H1 (cell line): Measurements from ENCODE around the gene FBN1. TPM values are rescaled to one million over a fixed set of nuclear protein-coding genes. Genes with fewer than 3 reads are reported as not detected.

Experiments
- CTCF ChIA-PET: fragments of 300-600 bp; sonication (Branson Sonifier 250); formaldehyde crosslinking; loops from one replicate; lab custom pipeline; 2021; ENCODE audit not compliant: partially characterized antibody; lab: Charles Lee
- POLR2A ChIA-PET: fragments of 300-600 bp; sonication (Branson Sonifier 250); formaldehyde crosslinking; loops from one replicate; lab custom pipeline; 2021; ENCODE audit warnings: inconsistent platforms; ENCODE audit not compliant: partially characterized antibody; lab: Charles Lee
- DNase-seq, 2 experiments: peaks; one replicate each; pipeline versions ENCODE4 v3.0.0 to v3.0.0-alpha.2; 2010 to 2022; ENCODE audit warnings: low spot score in 2 of 2, low read depth in 1 of 2, mixed read lengths in 1 of 2
- FAIRE-seq: peaks from 2 replicates; lab custom pipeline; 2011; peaks lifted over from hg19 to GRCh38; lab: Jason Lieb, UNC
- H2AFZ ChIP-seq: 2 replicates; pipeline ENCODE4 v1.8.1; 2012; ENCODE audit warnings: low read length, inconsistent platforms
- H2AK5ac ChIP-seq: 2 replicates; pipeline ENCODE4 v1.6.1; 2013; ENCODE audit warnings: low read depth, low read length
- H2BK120ac ChIP-seq: replicated peaks from 2 replicates; pipeline ENCODE3; 2013; ENCODE audit warnings: low read depth, low read length, inconsistent platforms
- H2BK12ac ChIP-seq: 2 replicates; pipeline ENCODE4 v1.6.1; 2013; ENCODE audit warnings: low read depth, low read length
- H2BK15ac ChIP-seq: 2 replicates; pipeline ENCODE4 v1.6.1; 2013; ENCODE audit warnings: low read length
- H2BK20ac ChIP-seq: 2 replicates; pipeline ENCODE4 v1.6.1; 2013; ENCODE audit warnings: low read length
- H2BK5ac ChIP-seq: 2 replicates; pipeline ENCODE4 v1.6.1; 2013; ENCODE audit warnings: low read depth, low read length
- H3K14ac ChIP-seq: 2 replicates; pipeline ENCODE4 v1.6.1; 2013; ENCODE audit warnings: inconsistent platforms; ENCODE audit not compliant: insufficient read length
- H3K18ac ChIP-seq: 2 replicates; pipeline ENCODE4 v1.6.1; 2013; ENCODE audit warnings: low read length; ENCODE audit errors: extremely low read depth
- H3K23ac ChIP-seq: 2 replicates; pipeline ENCODE4 v1.6.1; 2013; ENCODE audit warnings: inconsistent platforms; ENCODE audit not compliant: insufficient read length
- H3K23me2 ChIP-seq: 2 replicates; pipeline ENCODE4 v1.6.1; 2013; ENCODE audit warnings: low read depth, low read length
- H3K27ac ChIP-seq: 2 replicates; pipeline ENCODE4 v1.6.1; 2011; ENCODE audit warnings: low read depth, low read length, inconsistent platforms
- H3K27me3 ChIP-seq, 4 experiments: replicated peaks in 1 of 4; 1 replicate in 1 of 4; 2 replicates in 3 of 4; pipeline versions ENCODE4 v1.6.1 to v1.8.1; 2011 to 2013; ENCODE audit warnings: low read length in 3 of 4, mild to moderate bottlenecking in 3 of 4, inconsistent platforms in 2 of 4, mixed read lengths in 2 of 4, moderate library complexity in 1 of 4; ENCODE audit not compliant: control insufficient read depth in 3 of 4, insufficient read depth in 3 of 4; ENCODE audit errors: extremely low read depth in 1 of 4
- H3K36me3 ChIP-seq, 4 experiments: 2 replicates each; pipeline versions ENCODE4 v1.6.1 to v1.8.1; 2011 to 2013; ENCODE audit warnings: mild to moderate bottlenecking in 4 of 4, low read length in 3 of 4, moderate library complexity in 2 of 4, control low read depth in 1 of 4, inconsistent platforms in 1 of 4; ENCODE audit not compliant: insufficient read depth in 4 of 4, control insufficient read depth in 2 of 4
- H3K4ac ChIP-seq: replicated peaks from 2 replicates; pipeline ENCODE3; 2013; ENCODE audit warnings: low read length, low read depth, mixed read lengths, inconsistent platforms; ENCODE audit not compliant: insufficient read length
- H3K4me1 ChIP-seq, 4 experiments: replicated peaks in 1 of 4; 1 replicate in 1 of 4; 2 replicates in 3 of 4; pipeline versions ENCODE4 v1.6.1 to v1.8.1; 2011 to 2013; ENCODE audit warnings: low read length in 3 of 4, inconsistent platforms in 2 of 4, mixed read lengths in 1 of 4; ENCODE audit not compliant: insufficient read depth in 4 of 4, control insufficient read depth in 3 of 4
- H3K4me2 ChIP-seq, 2 experiments: 2 replicates each; pipeline versions ENCODE4 v1.6.1 to v1.8.1; 2011 to 2013; ENCODE audit warnings: low read depth in 2 of 2, low read length in 2 of 2, control low read depth in 1 of 2, inconsistent platforms in 1 of 2, mild to moderate bottlenecking in 1 of 2; ENCODE audit not compliant: insufficient read depth in 1 of 2
- H3K4me3 ChIP-seq, 4 experiments: fragments of 200-600, 300-600 bp in 1 of 4; sonication (generic), shearing (Covaris generic), sonication (Bioruptor Twin) in 1 of 4; 2 replicates each; pipeline versions ENCODE4 v1.5.1 to v1.8.1; 2011 to 2016; ENCODE audit warnings: low read length in 4 of 4, low read depth in 3 of 4, control low read depth in 2 of 4, inconsistent platforms in 2 of 4, mild to moderate bottlenecking in 2 of 4, mixed read lengths in 1 of 4, moderate library complexity in 1 of 4; ENCODE audit not compliant: insufficient read depth in 2 of 4; ENCODE audit errors: extremely low read depth in 1 of 4
- H3K56ac ChIP-seq: replicated peaks from 2 replicates; pipeline ENCODE3; 2013; ENCODE audit warnings: low read depth, mild to moderate bottlenecking, mixed read lengths, low read length, inconsistent platforms; ENCODE audit not compliant: insufficient read length
- H3K79me1 ChIP-seq: 2 replicates; pipeline ENCODE4 v1.6.1; 2013; ENCODE audit warnings: low read depth, low read length, control low read depth
- H3K79me2 ChIP-seq, 2 experiments: 2 replicates each; pipeline versions ENCODE4 v1.6.1 to v1.8.1; 2012 to 2013; ENCODE audit warnings: low read length in 2 of 2, mild to moderate bottlenecking in 2 of 2, inconsistent platforms in 1 of 2; ENCODE audit not compliant: insufficient read depth in 2 of 2, control insufficient read depth in 1 of 2
- H3K9ac ChIP-seq, 4 experiments: replicated peaks in 1 of 4; 1 replicate in 1 of 4; 2 replicates in 3 of 4; pipeline versions ENCODE4 v1.6.1 to v1.8.1; 2011 to 2013; ENCODE audit warnings: low read depth in 3 of 4, low read length in 3 of 4, control low read depth in 2 of 4, mild to moderate bottlenecking in 2 of 4, moderate library complexity in 2 of 4, inconsistent platforms in 1 of 4; ENCODE audit errors: extremely low read depth in 1 of 4
- H3K9me3 ChIP-seq, 2 experiments: 2 replicates each; pipeline versions ENCODE4 v1.6.1 to v1.8.1; 2012 to 2013; ENCODE audit warnings: mild to moderate bottlenecking in 2 of 2, moderate library complexity in 2 of 2, control low read depth in 1 of 2, inconsistent platforms in 1 of 2, low read depth in 1 of 2, low read length in 1 of 2, mixed read lengths in 1 of 2; ENCODE audit not compliant: insufficient read depth in 2 of 2
- H4K20me1 ChIP-seq, 2 experiments: replicated peaks in 1 of 2; 2 replicates each; pipeline versions ENCODE3 to v1.8.1; 2011 to 2013; ENCODE audit warnings: inconsistent platforms in 2 of 2, low read length in 2 of 2, mild to moderate bottlenecking in 1 of 2; ENCODE audit not compliant: insufficient read depth in 2 of 2, control insufficient read depth in 1 of 2
- H4K5ac ChIP-seq: 2 replicates; pipeline ENCODE4 v1.6.1; 2013; ENCODE audit warnings: low read length, low read depth, mixed read lengths, inconsistent platforms; ENCODE audit not compliant: insufficient read length
- H4K8ac ChIP-seq: 2 replicates; pipeline ENCODE4 v1.8.0; 2013; ENCODE audit warnings: mild to moderate bottlenecking, moderate library complexity, low read length, inconsistent platforms; ENCODE audit not compliant: insufficient read depth; ENCODE audit errors: extremely low read depth
- H4K91ac ChIP-seq: replicated peaks from 2 replicates; pipeline ENCODE3; 2013; ENCODE audit warnings: low read length, mixed read lengths, inconsistent platforms; ENCODE audit not compliant: insufficient read length
- KDM4A ChIP-seq: IDR thresholded peaks from one replicate; pipeline ENCODE4 v1.7.1; 2012; ENCODE audit warnings: low read depth, mild to moderate bottlenecking, moderate library complexity, low read length, inconsistent platforms; ENCODE audit not compliant: severe bottlenecking
- POLR2AphosphoS5 ChIP-seq: IDR thresholded peaks from 2 replicates; pipeline ENCODE4 v1.6.1; 2011; ENCODE audit warnings: low read depth, low read length
- RAD21 ChIP-seq, 2 experiments: IDR thresholded peaks in 1 of 2; conservative IDR thresholded peaks in 1 of 2; 2 replicates each; pipeline ENCODE4 v1.6.1; 2011; ENCODE audit warnings: low read depth in 2 of 2, low read length in 2 of 2, improper control_type of control experiment in 1 of 2, inconsistent platforms in 1 of 2, mild to moderate bottlenecking in 1 of 2, moderate library complexity in 1 of 2
- RFX5 ChIP-seq: IDR thresholded peaks from 2 replicates; pipeline ENCODE4 v1.6.1; 2011; ENCODE audit warnings: low read depth, low read length, improper control_type of control experiment, borderline replicate concordance
- SP1 ChIP-seq: IDR thresholded peaks from 2 replicates; pipeline ENCODE4 v1.6.1; 2011; ENCODE audit warnings: low read depth, low read length
- TEAD4 ChIP-seq: IDR thresholded peaks from 2 replicates; pipeline ENCODE4 v1.6.1; 2012; ENCODE audit warnings: low read depth, low read length, inconsistent platforms, mixed read lengths
- ZNF274 ChIP-seq: IDR thresholded peaks from 2 replicates; pipeline ENCODE4 v1.7.0; 2012; ENCODE audit warnings: low read length, borderline replicate concordance; ENCODE audit errors: extremely low read depth
- WGBS, 2 experiments: shearing (Covaris generic) in 1 of 2; methylation state at CpG; one replicate each; pipeline versions ENCODE4 v1.1.6 to v1.1.7; 2013 to 2015; ENCODE audit warnings: low lambda C conversion rate in 2 of 2, mixed read lengths in 2 of 2, inconsistent platforms in 1 of 2, low coverage in 1 of 2, missing lambda C conversion rate in 1 of 2; ENCODE audit not compliant: insufficient replicate concordance in 2 of 2, insufficient coverage in 1 of 2, insufficient read length in 1 of 2; ENCODE audit errors: extremely low coverage in 1 of 2, missing lambda C conversion rate in 1 of 2; 5-methylcytosine and 5-hydroxymethylcytosine counted together
- polyA plus RNA-seq, 7 experiments: library from polyadenylated mRNA; depleted of rRNA in 3 of 7; stranded (reverse) in 5 of 7; unstranded in 2 of 7; fragments of >200 nt in 5 of 7; fragments of 200-250 nt in 2 of 7; gene quantifications; 1 replicate in 5 of 7; 2 replicates in 1 of 7; 4 replicates in 1 of 7; pipeline versions ENCODE4 v1.2.1 to v1.2.3, GENCODE V29; 2011 to 2013; ENCODE audit warnings: missing spikeins in 2 of 7, mixed read lengths in 2 of 7
- total RNA-seq: library from RNA; stranded (reverse); fragmentation: NEBNext Ultra II Directional; extraction: Animal tissue kit (Norgen Biotek cat#: 25700); gene quantifications from 2 replicates; pipeline ENCODE4 v1.2.1, GENCODE V29; 2021
- TF ChIP-seq, protein P1 (sequence below): IDR thresholded peaks from 2 replicates; pipeline ENCODE4 v1.6.1; 2012; ENCODE audit warnings: inconsistent platforms

Gene FBN1
- total and polyA plus RNA-seq, 2 of the 8 experiments (the other 6 are each of a cell fraction or from before 2014, with no cell fraction given), result 3.0 to 4.0 TPM

DNA sequence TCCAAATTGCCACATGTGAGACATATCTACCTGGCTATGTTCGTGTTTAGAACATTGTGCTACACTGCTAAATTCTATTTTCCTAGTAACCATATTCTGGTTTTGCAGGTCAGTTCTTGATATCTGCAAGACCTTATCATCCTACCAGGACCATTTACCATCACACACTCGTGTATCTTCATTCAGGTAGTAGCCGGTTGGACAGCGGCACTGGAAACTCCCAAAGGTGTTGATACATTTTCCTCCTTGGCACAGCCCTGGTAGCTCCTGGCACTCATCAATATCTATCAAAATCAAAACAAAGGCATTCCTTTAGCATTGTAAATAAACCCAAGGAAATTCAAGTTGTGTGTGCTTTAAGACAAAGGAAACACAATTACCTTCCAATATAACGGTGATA, 180.1 kb downstream of the FBN1 start:
- H3K27me3 ChIP-seq, result no peaks in the 10 kb centered on the region
- H3K4me2 ChIP-seq, result no peak overlapping the region
- no peak overlapping the region for H2BK15ac ChIP-seq
- no peaks in the 10 kb centered on the region for H3K23me2 ChIP-seq
- H2BK20ac ChIP-seq, result no peak overlapping the region
- H4K91ac ChIP-seq, result no peak overlapping the region
- ChIA-PET CTCF (no interaction called here), POLR2A (no interaction called here)
- H3K4ac ChIP-seq, result no peak overlapping the region
- DNase-seq (no peak), FAIRE-seq (no peak)
- no peak overlapping the region for H3K18ac ChIP-seq
- no peaks in the 10 kb centered on the region for H3K79me2 ChIP-seq
- H3K23ac ChIP-seq, result no peak overlapping the region
- 92% methylated on average over 5 of the region's 5 CpGs; no CpG with 5 or more reads in 1 of the 2 experiments for WGBS, 2 experiments
- H3K36me3 ChIP-seq, result 0 out of 8 replicates have a peak, but pooled peaks cover 0 to 1% (median 0%) of the 10 kb centered on the region in 4 experiments
- H3K9me3 ChIP-seq, result no peaks in the 10 kb centered on the region
- H4K5ac ChIP-seq, result no peak overlapping the region
- H3K79me1 ChIP-seq, result no peaks in the 10 kb centered on the region
- H2BK120ac ChIP-seq, result no peak overlapping the region
- no peak overlapping the region for H2AK5ac ChIP-seq
- H4K20me1 ChIP-seq, result no peaks in the 10 kb centered on the region
- H2AFZ ChIP-seq, result no peak overlapping the region
- H3K14ac ChIP-seq, result no peak overlapping the region
- H2BK5ac ChIP-seq, result no peak overlapping the region
- no peak overlapping the region for H3K9ac ChIP-seq
- H3K4me1 ChIP-seq, result no peaks in the 10 kb centered on the region
- no peak overlapping the region for H3K56ac ChIP-seq
- H2BK12ac ChIP-seq, result no peak overlapping the region
- no peak overlapping the region for H3K4me3 ChIP-seq
- no peak overlapping the region for H3K27ac ChIP-seq
- no peak overlapping the region for H4K8ac ChIP-seq
- TF ChIP-seq, protein P1, sequence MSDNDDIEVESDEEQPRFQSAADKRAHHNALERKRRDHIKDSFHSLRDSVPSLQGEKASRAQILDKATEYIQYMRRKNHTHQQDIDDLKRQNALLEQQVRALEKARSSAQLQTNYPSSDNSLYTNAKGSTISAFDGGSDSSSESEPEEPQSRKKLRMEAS, result no peak
- TF ChIP-seq KDM4A (no peak), ZNF274 (no peak), RAD21 (IDR thresholded peaks at IDR 0.05 in 1 of 2, conservative IDR thresholded peaks at IDR 0.05 in 1 of 2; ENCODE audit: low read depth in 2 of 2, low read length in 2 of 2) (no peak), POLR2AphosphoS5 (no peak), SP1 (no peak), RFX5 (no peak), TEAD4 (no peak)
